Endothelial cell of umbilical vein (primary cell): ENCODE data around the gene ALDH7A1.

Experiments used
- CTCF ChIP-seq, 2 donors: IDR thresholded peaks; 1 replicate in 1 of 2; 2 replicates in 1 of 2; pipeline ENCODE4 v1.5.1; 2011; ENCODE audit warnings: low read length in 2 of 2, mild to moderate bottlenecking in 2 of 2, moderate library complexity in 2 of 2, control low read depth in 1 of 2, inconsistent platforms in 1 of 2, low read depth in 1 of 2; ENCODE audit not compliant: insufficient read depth in 1 of 2; ENCODE audit errors: extremely low read depth in 1 of 2
- EZH2 ChIP-seq: IDR thresholded peaks from 2 replicates; pipeline ENCODE4 v1.6.1; 2012; ENCODE audit warnings: borderline replicate concordance, low read depth, mild to moderate bottlenecking, moderate library complexity, low read length, inconsistent platforms; ENCODE audit not compliant: severe bottlenecking
- FOS ChIP-seq: IDR thresholded peaks from 2 replicates; pipeline ENCODE4 v1.6.1; 2011; ENCODE audit warnings: mild to moderate bottlenecking, low read length, moderate library complexity, borderline replicate concordance; ENCODE audit not compliant: insufficient read depth
- JUN ChIP-seq: IDR thresholded peaks from 2 replicates; pipeline ENCODE4 v1.6.1; 2011; ENCODE audit warnings: borderline replicate concordance, low read depth; ENCODE audit not compliant: insufficient read length, insufficient read depth
- POLR2A ChIP-seq: IDR thresholded peaks from 2 replicates; pipeline ENCODE4 v1.6.1; 2012; ENCODE audit warnings: low read depth, mild to moderate bottlenecking, control low read depth, low read length
- POLR2AphosphoS5 ChIP-seq: IDR thresholded peaks from 2 replicates; pipeline ENCODE4 v1.6.1; 2012; ENCODE audit warnings: low read depth, mild to moderate bottlenecking, control low read depth, low read length, moderate library complexity; ENCODE audit not compliant: insufficient read depth

DNA sequence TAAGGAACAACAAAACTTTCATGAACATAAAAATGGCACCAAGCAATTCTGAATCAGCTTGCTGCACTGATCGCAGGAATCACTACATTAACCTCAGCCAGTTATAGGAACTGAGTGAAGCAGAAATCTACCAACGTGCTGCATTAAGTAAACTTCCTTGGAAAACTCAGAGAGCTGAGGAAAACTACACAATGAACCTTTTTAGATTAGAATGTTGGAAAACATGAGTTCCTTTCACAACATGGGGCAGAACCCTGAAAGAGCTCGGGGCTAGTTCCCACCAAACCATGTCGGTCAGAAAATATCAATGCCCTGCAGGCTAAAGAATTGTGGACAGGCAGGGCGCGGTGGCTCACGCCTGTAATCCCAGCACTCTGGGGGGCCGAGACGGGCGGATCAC lies 19.4 kb downstream of the ALDH7A1 start:
- TF ChIP-seq EZH2 (no peak), FOS (no peak), JUN (no peak), POLR2A (no peak), CTCF (IDR thresholded peaks at IDR 0.05; ENCODE audit: extremely low read depth in 1 of 2, insufficient read depth in 1 of 2, low read depth in 1 of 2, low read length in 2 of 2) (no peak), POLR2AphosphoS5 (no peak)
